HUES6 (cell line): ENCODE measurements around the gene DHRS9.
"Not testable (repeated sequence)": the region's sequence is repeated elsewhere in the genome, so short reads cannot be mapped to it uniquely, and the experiment has no call there.

Source experiments
- H3K27ac ChIP-seq: 2 replicates; pipeline ENCODE4 v1.7.0; 2013; ENCODE audit warnings: low read depth, mild to moderate bottlenecking, low read length, inconsistent platforms
- H3K27me3 ChIP-seq: 2 replicates; pipeline ENCODE4 v1.6.1; 2013; ENCODE audit warnings: low read length; ENCODE audit not compliant: control insufficient read depth, insufficient read depth
- H3K36me3 ChIP-seq: 2 replicates; pipeline ENCODE4 v1.6.1; 2013; ENCODE audit warnings: low read length; ENCODE audit not compliant: control insufficient read depth, insufficient read depth
- H3K4me1 ChIP-seq: 2 replicates; pipeline ENCODE4 v1.6.1; 2013; ENCODE audit warnings: low read length; ENCODE audit not compliant: control insufficient read depth, insufficient read depth
- H3K4me3 ChIP-seq: 2 replicates; pipeline ENCODE4 v1.5.1; 2013; ENCODE audit warnings: low read depth, low read length
- H3K9ac ChIP-seq: one replicate; pipeline ENCODE4 v1.6.1; 2013; ENCODE audit warnings: mild to moderate bottlenecking, low read length
- H3K9me3 ChIP-seq: 2 replicates; pipeline ENCODE4 v1.6.1; 2013; ENCODE audit warnings: low read depth, low read length; ENCODE audit not compliant: control insufficient read depth, insufficient read depth

The DHRS9 gene

DNA sequence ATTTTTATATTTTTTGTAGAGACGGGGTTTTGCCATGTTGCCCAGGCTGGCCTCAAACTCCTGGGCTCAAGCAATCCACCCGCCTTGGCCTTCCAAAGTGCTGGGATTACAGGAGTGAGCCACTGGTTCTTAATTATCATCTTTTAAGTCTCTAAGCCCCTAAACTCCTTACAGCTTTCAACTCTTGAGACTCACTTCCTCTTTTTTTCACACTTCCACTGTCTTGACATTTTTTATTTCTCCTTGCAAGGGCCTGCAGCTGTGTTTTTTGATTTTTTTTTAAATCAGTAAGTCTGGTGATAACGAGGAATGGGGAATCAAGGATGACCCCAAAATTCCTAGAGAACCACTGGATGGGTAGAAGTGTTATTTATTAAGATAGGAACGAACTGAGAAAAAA is 29.7 kb upstream of the DHRS9 start:
- no peaks in the 10 kb centered on the region; the same call in 1 of the 2 replicates for H3K4me1 ChIP-seq

DNA sequence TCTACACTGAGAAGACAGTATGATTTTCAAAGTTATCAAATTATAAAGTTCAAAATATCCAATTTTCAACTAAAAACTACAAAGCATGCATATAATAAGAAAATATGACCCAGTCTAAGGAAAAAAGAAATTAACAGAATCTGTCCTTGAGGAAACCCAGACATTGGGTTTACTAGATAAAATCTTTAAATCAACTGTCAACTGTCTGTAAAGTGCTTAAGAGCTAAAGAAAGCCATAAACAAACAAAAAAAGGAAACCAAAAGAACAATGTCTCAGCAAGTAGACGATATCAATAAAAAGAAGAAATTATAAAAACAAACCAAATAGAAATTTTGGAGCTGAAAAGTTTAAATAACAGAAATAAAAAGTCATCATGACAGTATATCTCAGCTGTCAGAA is 27.8 kb upstream of the DHRS9 start:
- Histone ChIP-seq H3K27ac (no peak overlapping the region), H3K9ac (no peak overlapping the region), H3K4me1 (no peaks in the 10 kb centered on the region; the same call in 1 of the 2 replicates), H3K4me3 (no peak overlapping the region), H3K36me3 (no peaks in the 10 kb centered on the region), H3K9me3 (peaks cover 14% of the 10 kb centered on the region; the same call in 1 of the 2 replicates), H3K27me3 (no peaks in the 10 kb centered on the region)

More for the DNA sequence above, 29.7 kb upstream of the DHRS9 start:
- Histone ChIP-seq H3K9me3 (peaks cover 12% of the 10 kb centered on the region; the same call in 1 of the 2 replicates), H3K9ac (no peak overlapping the region), H3K27me3 (no peaks in the 10 kb centered on the region), H3K27ac (no peak overlapping the region), H3K36me3 (no peaks in the 10 kb centered on the region), H3K4me3 (no peak overlapping the region)

DNA sequence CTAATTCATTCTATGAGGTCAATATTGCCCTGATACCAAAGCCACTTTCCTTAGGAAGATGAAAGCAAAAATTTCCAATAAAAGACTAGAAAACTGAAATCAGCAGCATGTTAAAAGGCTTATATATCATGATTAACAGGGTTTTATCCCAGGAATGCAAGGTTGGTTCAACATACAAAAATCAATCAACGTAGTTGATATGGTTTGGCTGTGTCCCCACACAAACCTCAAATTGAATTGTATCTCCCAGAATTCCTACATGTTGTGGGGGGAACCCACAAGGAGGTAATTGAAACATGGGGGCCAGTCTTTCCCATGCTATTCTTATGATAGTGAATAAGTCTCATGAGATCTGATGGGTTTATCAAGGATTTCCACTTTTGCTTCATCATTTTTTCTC is 26.5 kb upstream of the DHRS9 start:
- peaks cover 14% of the 10 kb centered on the region; the same call in 1 of the 2 replicates for H3K9me3 ChIP-seq
- no peak overlapping the region for H3K9ac ChIP-seq
- no peaks in the 10 kb centered on the region; the same call in 1 of the 2 replicates for H3K4me1 ChIP-seq
- no peak overlapping the region for H3K4me3 ChIP-seq
- no peaks in the 10 kb centered on the region for H3K36me3 ChIP-seq
- no peak overlapping the region for H3K27ac ChIP-seq
- H3K27me3 ChIP-seq, result no peaks in the 10 kb centered on the region

DNA sequence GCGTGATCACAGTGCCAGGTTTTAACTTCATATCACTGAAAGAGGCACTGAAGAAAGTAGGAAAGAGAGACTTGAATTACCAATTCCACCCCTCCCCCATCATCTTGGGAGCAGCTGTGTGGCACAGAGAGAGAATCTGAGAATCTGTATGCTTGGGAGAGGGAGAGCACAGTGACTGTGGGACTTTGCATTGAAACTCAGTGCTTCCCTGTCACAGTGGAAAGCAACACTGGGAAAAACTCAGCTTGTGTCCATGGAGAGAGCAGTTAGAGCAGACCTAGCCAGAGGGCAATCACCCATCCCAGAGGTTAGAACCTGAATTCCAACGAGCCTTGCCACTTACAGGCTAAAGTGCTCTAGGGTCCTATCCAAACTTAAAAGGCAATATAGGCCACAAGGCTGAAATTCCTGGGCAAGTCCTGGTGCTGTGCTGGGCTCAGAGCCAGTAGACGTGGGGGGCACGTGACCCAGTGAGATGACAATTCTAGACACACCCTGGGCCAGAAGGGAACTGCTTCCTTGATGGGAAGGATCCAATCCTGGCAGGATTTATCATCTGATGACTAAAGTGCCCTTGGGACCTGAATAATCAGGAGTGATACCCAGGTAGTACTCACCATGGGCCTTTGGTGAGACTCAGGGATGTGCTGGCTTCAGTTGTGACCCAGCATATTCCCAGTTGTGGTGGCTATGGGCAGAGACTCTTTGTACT is 22.8 kb upstream of the DHRS9 start:
- no peak overlapping the region for H3K4me3 ChIP-seq

GRCh38 chr2:169047256-169048250 is 21.8 kb upstream of the DHRS9 start:
- no peak overlapping the region for H3K27ac ChIP-seq
- H3K9me3 ChIP-seq, result peaks cover 9% of the 10 kb centered on the region; the same call in 1 of the 2 replicates

More for the DNA sequence above, 22.8 kb upstream of the DHRS9 start:
- H3K9ac ChIP-seq, result no peak overlapping the region
- no peak overlapping the region for H3K27ac ChIP-seq
- H3K9me3 ChIP-seq, result peaks cover 14% of the 10 kb centered on the region; the same call in 1 of the 2 replicates
- H3K36me3 ChIP-seq, result no peaks in the 10 kb centered on the region
- H3K4me1 ChIP-seq, result no peaks in the 10 kb centered on the region
- no peaks in the 10 kb centered on the region for H3K27me3 ChIP-seq

DNA sequence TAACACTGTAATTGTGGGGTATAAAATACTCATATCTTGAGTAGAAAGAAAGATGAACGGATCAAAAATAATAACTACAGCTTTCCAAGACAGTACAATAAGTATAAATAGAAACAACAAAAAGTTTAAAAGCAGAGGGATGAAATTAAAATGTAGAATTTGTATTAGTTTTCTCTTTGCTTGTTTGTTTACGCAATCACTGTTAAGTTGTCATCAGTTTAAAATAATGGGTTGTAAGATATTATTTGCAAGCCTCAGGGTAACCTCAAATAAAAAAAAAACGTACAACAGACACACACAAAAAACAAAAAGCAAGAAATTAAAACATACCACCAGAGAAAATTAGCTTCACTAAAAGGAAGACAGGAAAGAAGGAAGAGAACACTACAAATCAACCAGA is 20.2 kb upstream of the DHRS9 start:
- Histone ChIP-seq H3K4me1 (no peaks in the 10 kb centered on the region), H3K27ac (no peak overlapping the region), H3K4me3 (no peak overlapping the region), H3K36me3 (no peaks in the 10 kb centered on the region), H3K9me3 (peaks cover 6% of the 10 kb centered on the region; the same call in 1 of the 2 replicates), H3K27me3 (no peaks in the 10 kb centered on the region), H3K9ac (no peak overlapping the region)

More at GRCh38 chr2:169047256-169048250, 21.8 kb upstream of the DHRS9 start:
- H3K4me3 ChIP-seq, result no peak overlapping the region
- H3K9ac ChIP-seq, result no peak overlapping the region
- H3K27me3 ChIP-seq, result no peaks in the 10 kb centered on the region
- no peaks in the 10 kb centered on the region for H3K36me3 ChIP-seq
- H3K4me1 ChIP-seq, result no peaks in the 10 kb centered on the region

GRCh38 chr2:169050476-169051240 is 18.7 kb upstream of the DHRS9 start:
- H3K27ac ChIP-seq, result no peak overlapping the region
- no peak overlapping the region for H3K9ac ChIP-seq
- no peaks in the 10 kb centered on the region for H3K36me3 ChIP-seq
- no peaks in the 10 kb centered on the region for H3K27me3 ChIP-seq
- H3K4me3 ChIP-seq, result no peak overlapping the region
- H3K9me3 ChIP-seq, result peaks cover 15% of the 10 kb centered on the region
- no peaks in the 10 kb centered on the region for H3K4me1 ChIP-seq

GRCh38 chr2:169054575-169054974 is 14.8 kb upstream of the DHRS9 start:
- H3K27me3 ChIP-seq, H3K9ac ChIP-seq, H3K36me3 ChIP-seq, H3K4me3 ChIP-seq, H3K27ac ChIP-seq, H3K4me1 ChIP-seq: not testable (repeated sequence)
- H3K9me3 ChIP-seq, result peaks cover 20% of the 10 kb centered on the region

- not testable (repeated sequence) for H3K36me3 ChIP-seq, H3K27ac ChIP-seq, H3K4me1 ChIP-seq, H3K9ac ChIP-seq, H3K27me3 ChIP-seq, H3K4me3 ChIP-seq, H3K9me3 ChIP-seq
Measured at GRCh38 chr2:169064199-169064598, 5.2 kb upstream of the DHRS9 start.

DNA sequence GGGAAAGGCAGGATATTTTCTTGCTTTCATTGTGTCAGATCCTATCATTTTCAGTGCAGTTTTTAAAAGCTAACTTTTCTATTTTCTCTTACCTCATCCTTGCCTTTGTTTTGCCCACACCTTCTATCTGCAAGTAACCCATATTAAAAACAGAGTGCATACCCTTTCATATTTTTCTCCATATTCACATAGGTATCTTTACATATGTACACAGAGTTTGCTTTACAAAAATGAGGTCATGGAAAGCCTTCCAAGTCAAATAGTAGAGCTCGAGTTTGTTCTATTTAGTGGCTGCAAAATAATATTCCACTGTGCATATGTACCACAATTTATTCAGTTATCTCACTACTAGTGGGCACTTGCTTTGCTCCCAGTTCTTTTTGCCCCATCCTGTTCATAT is 3.9 kb upstream of the DHRS9 start:
- Histone ChIP-seq H3K4me1 (no peaks in the 10 kb centered on the region), H3K9ac (no peak overlapping the region), H3K27ac (no peak overlapping the region), H3K4me3 (no peak overlapping the region), H3K36me3 (no peaks in the 10 kb centered on the region), H3K9me3 (no peaks in the 10 kb centered on the region), H3K27me3 (no peaks in the 10 kb centered on the region)
